Measurements from ENCODE around the gene SLC66A1. TPM values are rescaled to one million over a fixed set of nuclear protein-coding genes. Genes with fewer than 3 reads are reported as not detected.
A peak's percentile ranks its signal among the peaks of the same experiment; 100 is the strongest.

The SLC66A1 gene
- total and polyA plus RNA-seq, 2 experiments from 2014 or later, result 21.1 to 24.0 TPM

GRCh38 chr1:19313961-19314882, 2.1 kb downstream of the SLC66A1 start:
- Histone ChIP-seq H3K9me3 (ENCODE audit: low read depth) (no peaks in the 10 kb centered on the region), H3K36me3 (no peaks in the 10 kb centered on the region), H3K4me3 (no peak overlapping the region), H3K4me1 (ENCODE audit: low read depth) (no peaks in the 10 kb centered on the region), H3K27me3 (no peaks in the 10 kb centered on the region), H3K27ac (no peak overlapping the region)
- no peak for TF ChIP-seq CTCF (IDR thresholded peaks at IDR 0.05; ENCODE audit: low read depth, low read length)
- no peak for DNase-seq (ENCODE audit: low read depth in 1 of 2, low spot score in 1 of 2)

GRCh38 chr1:19315378-19316198, 3.5 kb downstream of the SLC66A1 start:
- DNase-seq (ENCODE audit: low read depth in 1 of 2, low spot score in 1 of 2), result peak in 1 of 2 donors; percentile 47
- Histone ChIP-seq H3K36me3 (no peaks in the 10 kb centered on the region), H3K9me3 (ENCODE audit: low read depth) (no peaks in the 10 kb centered on the region), H3K27ac (no peak overlapping the region), H3K27me3 (no peaks in the 10 kb centered on the region), H3K4me1 (ENCODE audit: low read depth) (no peaks in the 10 kb centered on the region), H3K4me3 (no peak overlapping the region)
- no peak for TF ChIP-seq CTCF (IDR thresholded peaks at IDR 0.05; ENCODE audit: low read depth, low read length)

GRCh38 chr1:19317126-19317910, 5.2 kb downstream of the SLC66A1 start:
- H3K27me3 ChIP-seq, result no peaks in the 10 kb centered on the region
- no peak overlapping the region for H3K27ac ChIP-seq
- H3K36me3 ChIP-seq, result no peaks in the 10 kb centered on the region
- DNase-seq (ENCODE audit: low read depth in 1 of 2, low spot score in 1 of 2), result no peak
- H3K9me3 ChIP-seq (ENCODE audit: low read depth), result no peaks in the 10 kb centered on the region
- TF ChIP-seq CTCF (IDR thresholded peaks at IDR 0.05; ENCODE audit: low read depth, low read length), result no peak
- no peak overlapping the region for H3K4me3 ChIP-seq
- no peaks in the 10 kb centered on the region for H3K4me1 ChIP-seq (ENCODE audit: low read depth)

- TF ChIP-seq CTCF (IDR thresholded peaks at IDR 0.05; ENCODE audit: low read depth, low read length), result no peak
- Histone ChIP-seq H3K36me3 (no peaks in the 10 kb centered on the region), H3K27me3 (no peaks in the 10 kb centered on the region), H3K9me3 (ENCODE audit: low read depth) (no peaks in the 10 kb centered on the region), H3K4me3 (no peak overlapping the region), H3K4me1 (ENCODE audit: low read depth) (no peaks in the 10 kb centered on the region), H3K27ac (no peak overlapping the region)
- no peak for DNase-seq (ENCODE audit: low read depth in 1 of 2, low spot score in 1 of 2)
Observed at GRCh38 chr1:19319196-19319595, 7.1 kb downstream of the SLC66A1 start.

- no peaks in the 10 kb centered on the region for H3K27me3 ChIP-seq
- DNase-seq (ENCODE audit: low read depth in 1 of 2, low spot score in 1 of 2), result no peak
- H3K27ac ChIP-seq, result no peak overlapping the region
- H3K36me3 ChIP-seq, result peaks cover 3% of the 10 kb centered on the region
- TF ChIP-seq CTCF (IDR thresholded peaks at IDR 0.05; ENCODE audit: low read depth, low read length), result no peak
- no peaks in the 10 kb centered on the region for H3K9me3 ChIP-seq (ENCODE audit: low read depth)
- no peak overlapping the region for H3K4me3 ChIP-seq
- no peaks in the 10 kb centered on the region for H3K4me1 ChIP-seq (ENCODE audit: low read depth)
Observed at GRCh38 chr1:19321071-19321470, 8.9 kb downstream of the SLC66A1 start.
